ENCODE data around the gene DDX3X. TPM values are rescaled to one million over a fixed set of nuclear protein-coding genes. Genes with fewer than 3 reads are reported as not detected.
"Not testable (repeated sequence)": the region's sequence is repeated elsewhere in the genome, so short reads cannot be mapped to it uniquely, and the experiment has no call there.

The DDX3X gene
- total RNA-seq, 4 donors from 2014 or later = 208 to 295 (median 278) TPM

DNA sequence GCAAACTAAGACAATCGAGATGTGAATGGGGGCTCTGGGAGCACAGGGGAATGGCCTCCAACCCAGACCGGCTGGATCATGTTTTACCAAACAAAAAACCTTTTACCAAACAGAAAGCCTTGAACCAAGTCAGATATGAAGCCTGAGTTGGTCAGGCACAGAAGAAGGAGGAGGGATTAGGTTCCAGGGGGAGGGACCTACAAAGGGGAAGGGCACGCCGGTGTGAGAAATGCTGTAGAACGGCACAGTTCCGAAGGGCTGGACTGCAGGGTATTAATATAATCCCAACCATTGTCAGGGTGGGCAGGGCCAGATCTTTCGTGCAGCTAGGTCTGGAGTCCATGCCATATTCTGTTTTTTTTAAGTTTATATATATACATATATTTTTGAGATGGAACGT is 60.3 kb downstream of the DDX3X start:
- TF ChIP-seq POLR2A (IDR thresholded peaks at IDR 0.05) (no peak), CTCF (IDR thresholded peaks at IDR 0.05) (no peak)
- intact Hi-C loops (cut with DNase I) = no loop called here
- no peaks in the 10 kb centered on the region for H3K4me1 ChIP-seq
- WGBS, 2 donors = 75 to 84% methylated on average over 8 of the region's 8 CpGs
- H3K27me3 ChIP-seq = no peaks in the 10 kb centered on the region
- H3K27ac ChIP-seq = no peak overlapping the region
- no peak for DNase-seq
- no peaks in the 10 kb centered on the region for H3K9me3 ChIP-seq
- H3K36me3 ChIP-seq = no peaks in the 10 kb centered on the region
- no peak overlapping the region for H3K4me3 ChIP-seq (replicated peaks in 1 of 3)

- TF ChIP-seq CTCF (IDR thresholded peaks at IDR 0.05) (no peak), POLR2A (IDR thresholded peaks at IDR 0.05) (no peak)
- intact Hi-C loops (cut with DNase I) = no loop called here
- Histone ChIP-seq H3K36me3 (no peaks in the 10 kb centered on the region), H3K9me3 (no peaks in the 10 kb centered on the region), H3K27me3 (no peaks in the 10 kb centered on the region), H3K4me3 (replicated peaks in 1 of 3) (no peak overlapping the region), H3K27ac (no peak overlapping the region), H3K4me1 (no peaks in the 10 kb centered on the region)
- 94 to 100% methylated on average over 3 of the region's 3 CpGs for WGBS, 2 donors
- DNase-seq = no peak
Observed at GRCh38 chrX:41397219-41397618, 63.3 kb downstream of the DDX3X start.

DNA sequence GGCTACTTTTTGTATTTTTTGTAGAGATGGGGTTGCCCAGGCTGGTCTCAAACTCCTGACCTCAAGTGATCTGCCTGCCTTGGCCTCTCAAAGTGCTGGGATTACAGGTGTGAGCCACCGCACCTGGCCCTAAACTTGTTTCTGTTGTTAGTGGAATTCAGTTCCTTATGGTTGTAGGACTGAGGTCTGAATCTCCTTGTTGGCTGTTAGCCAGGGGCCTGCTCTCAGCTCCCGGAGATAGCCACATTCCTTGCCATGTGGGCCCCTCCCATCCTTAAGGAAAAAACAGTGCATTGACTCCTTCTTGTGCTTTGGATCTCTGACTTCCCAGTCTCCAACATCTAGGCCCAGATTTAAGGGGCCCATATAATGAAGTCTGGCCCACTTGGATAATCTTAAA is 63.8 kb downstream of the DDX3X start:
- no peak overlapping the region for H3K27ac ChIP-seq
- H3K9me3 ChIP-seq = no peaks in the 10 kb centered on the region
- intact Hi-C loops (cut with DNase I) = no loop called here
- no peaks in the 10 kb centered on the region for H3K4me1 ChIP-seq
- DNase-seq = no peak
- TF ChIP-seq POLR2A (IDR thresholded peaks at IDR 0.05) (no peak), CTCF (IDR thresholded peaks at IDR 0.05) (no peak)
- H3K27me3 ChIP-seq = no peaks in the 10 kb centered on the region
- no peak overlapping the region for H3K4me3 ChIP-seq (replicated peaks in 1 of 3)
- H3K36me3 ChIP-seq = no peaks in the 10 kb centered on the region
- WGBS, 2 donors = 80% methylated on average over 2 of the region's 2 CpGs; no CpG with 5 or more reads in 1 of the 2 donors

DNA sequence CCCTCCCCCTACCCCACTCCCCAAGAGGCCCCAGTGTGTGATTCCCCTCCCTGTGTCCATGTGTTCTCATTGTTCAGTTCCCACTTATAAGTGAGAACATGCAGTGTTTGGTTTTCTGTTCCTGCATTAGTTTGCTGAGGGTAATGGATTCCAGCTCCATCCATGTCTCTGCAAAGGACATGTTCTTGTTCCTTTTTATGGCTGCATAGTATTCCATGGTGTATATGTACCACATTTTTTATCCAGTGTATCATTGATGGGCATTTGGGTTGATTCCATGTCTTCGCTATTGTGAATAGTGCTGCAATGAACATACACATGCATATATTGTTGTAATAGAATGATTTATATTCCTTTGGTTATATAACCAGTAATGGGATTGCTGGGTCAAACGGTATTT is 68.6 kb downstream of the DDX3X start:
- H3K36me3 ChIP-seq; intact Hi-C loops (cut with DNase I); H3K27ac ChIP-seq; H3K4me1 ChIP-seq; H3K27me3 ChIP-seq; H3K4me3 ChIP-seq (replicated peaks in 1 of 3); H3K9me3 ChIP-seq; DNase-seq: not testable (repeated sequence)
- 97 to 100% methylated on average over 2 of the region's 2 CpGs for WGBS, 2 donors

GRCh38 chrX:41405551-41405950 is 71.6 kb downstream of the DDX3X start:
- H3K4me1 ChIP-seq = no peaks in the 10 kb centered on the region
- no peaks in the 10 kb centered on the region for H3K27me3 ChIP-seq
- intact Hi-C loops (cut with DNase I) = no loop called here
- no peak for TF ChIP-seq CTCF (IDR thresholded peaks at IDR 0.05)
- no peak for TF ChIP-seq POLR2A (IDR thresholded peaks at IDR 0.05)
- no peaks in the 10 kb centered on the region for H3K9me3 ChIP-seq
- H3K4me3 ChIP-seq (replicated peaks in 1 of 3) = no peak overlapping the region
- no peak for DNase-seq
- no peak overlapping the region for H3K27ac ChIP-seq
- WGBS, 2 donors = 93 to 94% methylated on average over 3 of the region's 6 CpGs
- no peaks in the 10 kb centered on the region for H3K36me3 ChIP-seq

- TF ChIP-seq POLR2A (IDR thresholded peaks at IDR 0.05) = no peak
- Histone ChIP-seq H3K27ac (no peak overlapping the region), H3K4me1 (no peaks in the 10 kb centered on the region), H3K4me3 (replicated peaks in 1 of 3) (no peak overlapping the region), H3K36me3 (no peaks in the 10 kb centered on the region), H3K9me3 (no peaks in the 10 kb centered on the region), H3K27me3 (no peaks in the 10 kb centered on the region)
- intact Hi-C loops (cut with DNase I) = no loop called here
- WGBS, 2 donors = 81 to 91% methylated on average over 1 of the region's 1 CpG
- DNase-seq = no peak
Observed at GRCh38 chrX:41406201-41406600, 72.2 kb downstream of the DDX3X start.
